ENCODE data around the gene HNRNPA3.

DNA sequence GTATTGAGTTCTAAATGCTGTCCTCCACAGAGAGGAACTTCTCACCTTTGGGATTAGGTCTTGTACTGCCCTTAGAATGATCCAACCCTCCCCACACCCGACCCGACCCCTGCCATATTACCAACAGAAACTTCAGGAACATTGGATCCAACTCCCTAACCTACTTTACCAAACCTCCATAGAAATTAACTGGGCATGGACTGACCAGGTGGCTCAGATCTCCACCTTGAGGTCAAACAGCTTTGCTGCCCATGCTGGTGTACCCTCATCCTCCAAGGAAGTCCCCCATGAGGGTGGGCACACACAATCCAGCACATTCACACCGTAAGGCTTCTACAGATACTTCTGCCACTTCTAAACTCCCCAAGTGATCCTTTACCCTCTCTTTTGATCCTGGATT is 30.5 kb downstream of the HNRNPA3 start:
- TF ChIP-seq, protein P1, sequence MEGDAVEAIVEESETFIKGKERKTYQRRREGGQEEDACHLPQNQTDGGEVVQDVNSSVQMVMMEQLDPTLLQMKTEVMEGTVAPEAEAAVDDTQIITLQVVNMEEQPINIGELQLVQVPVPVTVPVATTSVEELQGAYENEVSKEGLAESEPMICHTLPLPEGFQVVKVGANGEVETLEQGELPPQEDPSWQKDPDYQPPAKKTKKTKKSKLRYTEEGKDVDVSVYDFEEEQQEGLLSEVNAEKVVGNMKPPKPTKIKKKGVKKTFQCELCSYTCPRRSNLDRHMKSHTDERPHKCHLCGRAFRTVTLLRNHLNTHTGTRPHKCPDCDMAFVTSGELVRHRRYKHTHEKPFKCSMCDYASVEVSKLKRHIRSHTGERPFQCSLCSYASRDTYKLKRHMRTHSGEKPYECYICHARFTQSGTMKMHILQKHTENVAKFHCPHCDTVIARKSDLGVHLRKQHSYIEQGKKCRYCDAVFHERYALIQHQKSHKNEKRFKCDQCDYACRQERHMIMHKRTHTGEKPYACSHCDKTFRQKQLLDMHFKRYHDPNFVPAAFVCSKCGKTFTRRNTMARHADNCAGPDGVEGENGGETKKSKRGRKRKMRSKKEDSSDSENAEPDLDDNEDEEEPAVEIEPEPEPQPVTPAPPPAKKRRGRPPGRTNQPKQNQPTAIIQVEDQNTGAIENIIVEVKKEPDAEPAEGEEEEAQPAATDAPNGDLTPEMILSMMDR (conservative IDR thresholded peaks at IDR 0.05) = 0 out of 2 replicates have a peak, but pooled peaks have one; percentile 15
- TF ChIP-seq EZH2 (IDR thresholded peaks at IDR 0.05; ENCODE audit: low read depth) = no peak

Measured in PC-9 (cell line).